ENCODE data around the gene CLN6.

GRCh38 chr15:68186671-68187397, 42.7 kb downstream of the CLN6 start:
- TF ChIP-seq EZH2 (IDR thresholded peaks at IDR 0.05; ENCODE audit: insufficient read depth, poor library complexity, severe bottlenecking) (no peak), EZH2phosphoT487 (IDR thresholded peaks at IDR 0.05; ENCODE audit: insufficient read depth, low read depth) (no peak)

Measured in GM23248 (cell line).